Activated naive CD4-positive, alpha-beta T cell treated with anti-CD3 and anti-CD28 coated beads, Interleukin-2, amount 50 U/mL, for 24 hours (primary cell): ENCODE data around the gene DHRS2.

Experiments used
- H3K27ac Mint-ChIP-seq: one replicate; pipeline ENCODE4 v1.8.0; 2021; ENCODE audit warnings: mild to moderate bottlenecking, mixed read lengths
- H3K27me3 Mint-ChIP-seq: one replicate; pipeline ENCODE4 v1.8.0; 2021; ENCODE audit warnings: mixed read lengths
- H3K36me3 Mint-ChIP-seq: one replicate; pipeline ENCODE4 v1.8.0; 2021; ENCODE audit warnings: mixed read lengths
- H3K4me1 Mint-ChIP-seq: one replicate; pipeline ENCODE4 v1.8.0; 2021; ENCODE audit warnings: mixed read lengths
- H3K4me3 Mint-ChIP-seq: one replicate; pipeline ENCODE4 v1.8.0; 2021; ENCODE audit warnings: mild to moderate bottlenecking, mixed read lengths
- H3K9me3 Mint-ChIP-seq: one replicate; pipeline ENCODE4 v1.8.0; 2021; ENCODE audit warnings: mixed read lengths

Gene DHRS2

DNA sequence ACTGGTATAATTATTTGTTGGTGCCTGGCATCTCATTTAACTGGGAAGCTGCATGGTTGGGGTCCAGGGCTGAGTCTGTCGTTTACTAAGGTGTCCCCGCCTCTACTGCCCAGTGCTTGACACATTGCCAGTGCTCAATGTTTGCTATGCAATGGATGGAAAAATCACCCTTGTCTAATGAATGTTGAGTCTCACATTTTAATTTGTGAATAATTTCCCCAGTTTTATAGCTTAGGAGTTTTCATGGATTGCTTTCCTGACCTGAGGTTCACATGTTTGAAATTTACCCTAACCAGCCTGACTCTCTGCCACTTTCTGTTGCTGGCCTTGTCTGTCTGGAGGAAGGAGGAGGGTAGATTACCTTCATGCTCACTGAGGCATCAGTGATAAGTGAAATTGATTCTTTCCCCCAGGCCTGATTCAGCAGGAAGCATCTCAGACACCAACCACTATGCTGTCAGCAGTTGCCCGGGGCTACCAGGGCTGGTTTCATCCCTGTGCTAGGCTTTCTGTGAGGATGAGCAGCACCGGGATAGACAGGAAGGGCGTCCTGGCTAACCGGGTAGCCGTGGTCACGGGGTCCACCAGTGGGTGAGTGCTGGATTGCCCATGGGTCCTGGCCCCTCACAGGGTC, 2.4 kb downstream of the DHRS2 start:
- H3K9me3 Mint-ChIP-seq: no peaks in the 10 kb centered on the region
- H3K27me3 Mint-ChIP-seq: no peaks in the 10 kb centered on the region
- no peaks in the 10 kb centered on the region for H3K4me1 Mint-ChIP-seq
- H3K36me3 Mint-ChIP-seq: peaks cover 2% of the 10 kb centered on the region
- H3K27ac Mint-ChIP-seq: no peak overlapping the region
- H3K4me3 Mint-ChIP-seq: no peak overlapping the region

GRCh38 chr14:23639048-23639890, 3.1 kb downstream of the DHRS2 start:
- Mint-ChIP-seq H3K9me3 (no peaks in the 10 kb centered on the region), H3K36me3 (peaks cover 2% of the 10 kb centered on the region), H3K4me1 (no peaks in the 10 kb centered on the region), H3K27ac (no peak overlapping the region), H3K4me3 (no peak overlapping the region), H3K27me3 (no peaks in the 10 kb centered on the region)

DNA sequence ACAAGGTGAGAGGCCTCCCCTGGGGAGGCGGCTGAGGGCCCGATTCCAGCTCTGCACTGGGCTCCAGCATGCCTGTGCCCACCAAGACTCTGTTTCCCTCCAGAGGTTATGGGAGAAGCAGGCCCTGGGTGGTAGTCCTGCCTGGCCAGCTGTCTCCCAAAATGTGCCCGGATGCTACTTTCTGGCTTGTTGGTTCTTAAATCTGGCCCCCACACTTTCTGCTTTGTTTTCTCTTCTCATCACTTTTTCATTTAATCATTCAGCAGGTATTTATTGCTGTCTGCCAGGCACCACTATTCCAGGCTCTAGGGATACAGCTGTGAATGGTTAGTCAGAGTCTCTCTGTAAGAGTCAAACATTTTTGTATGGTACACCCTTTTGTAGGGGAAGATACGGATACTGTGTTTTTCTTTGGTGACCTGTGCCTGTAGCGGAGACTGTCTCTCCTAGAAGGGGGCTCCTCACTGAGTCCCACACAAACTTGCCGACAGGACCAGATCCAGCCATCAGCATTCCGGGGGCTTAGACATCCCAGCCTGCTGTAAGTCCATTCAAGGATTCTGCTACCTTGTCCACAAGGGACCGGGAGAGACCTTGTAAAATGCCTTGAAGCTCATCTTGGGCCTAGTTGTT, 3.8 kb downstream of the DHRS2 start:
- Mint-ChIP-seq H3K27me3 (no peaks in the 10 kb centered on the region), H3K27ac (no peak overlapping the region), H3K9me3 (no peaks in the 10 kb centered on the region), H3K4me3 (no peak overlapping the region), H3K36me3 (peaks cover 2% of the 10 kb centered on the region), H3K4me1 (no peaks in the 10 kb centered on the region)

DNA sequence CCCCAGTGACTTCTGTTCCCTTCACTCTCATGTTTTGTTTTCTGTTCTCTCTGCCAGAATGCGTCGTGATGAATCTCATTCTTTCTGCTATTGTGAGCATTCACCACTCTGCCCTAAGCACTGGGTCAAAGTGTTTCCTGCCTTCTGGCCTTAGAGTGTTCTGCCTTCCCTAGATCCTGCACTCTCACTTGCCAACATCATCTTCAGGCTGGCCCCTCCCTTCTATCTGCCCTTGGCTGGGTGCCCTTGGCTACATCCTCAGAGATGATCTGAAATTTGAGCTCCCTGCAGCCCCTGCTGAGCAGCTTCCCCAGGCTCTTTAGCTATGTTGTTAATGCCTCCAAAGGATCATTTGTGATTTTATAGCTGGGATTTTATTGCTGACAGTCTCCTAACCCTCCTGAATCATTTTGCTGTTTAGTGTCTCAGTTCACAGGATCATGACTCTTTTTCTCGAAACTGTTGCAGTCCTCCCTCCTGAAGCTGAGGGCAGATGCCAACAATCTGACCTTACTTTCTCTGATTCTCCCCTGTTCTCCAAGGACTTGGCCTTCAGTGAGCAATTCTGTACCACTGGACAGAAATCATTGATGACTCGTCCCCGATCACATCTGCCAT, 4.5 kb downstream of the DHRS2 start:
- Mint-ChIP-seq H3K27ac (no peak overlapping the region), H3K36me3 (peaks cover 2% of the 10 kb centered on the region), H3K27me3 (no peaks in the 10 kb centered on the region), H3K9me3 (no peaks in the 10 kb centered on the region), H3K4me1 (no peaks in the 10 kb centered on the region), H3K4me3 (no peak overlapping the region)

DNA sequence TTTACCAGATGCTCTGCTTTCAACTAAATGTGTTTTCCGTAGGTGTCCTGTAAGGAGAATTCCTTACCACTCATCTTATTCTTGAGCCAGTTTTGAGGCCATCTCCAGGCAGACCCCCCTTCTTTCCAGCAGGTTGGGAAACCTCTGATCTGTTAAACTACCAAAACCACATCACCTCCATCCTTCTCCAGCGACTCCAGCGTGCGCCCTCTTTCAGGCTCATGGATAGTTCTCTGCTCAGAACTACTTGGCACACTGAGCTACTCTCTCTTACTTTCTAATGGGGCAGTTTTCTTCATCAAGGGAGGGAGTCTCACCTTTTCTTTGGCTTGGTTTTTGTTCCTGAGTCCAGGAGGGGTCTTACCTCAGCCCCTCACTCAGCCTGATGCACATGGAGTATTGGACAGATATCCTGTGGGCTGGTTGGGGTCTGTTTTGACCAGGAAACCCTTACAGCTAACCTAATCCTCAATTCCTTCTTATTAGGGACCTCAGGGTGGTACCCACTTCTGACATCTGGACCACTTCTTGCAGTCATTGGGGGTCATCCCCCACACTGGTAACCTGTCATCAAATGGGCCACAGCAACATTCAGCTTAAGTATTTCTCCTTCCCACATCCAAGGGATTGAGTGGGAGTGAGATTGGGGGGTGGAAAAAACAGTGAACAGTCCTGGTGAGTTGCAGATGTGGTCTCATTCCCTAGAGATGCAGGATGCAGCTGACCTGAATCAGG, 5.2 kb downstream of the DHRS2 start:
- no peaks in the 10 kb centered on the region for H3K9me3 Mint-ChIP-seq
- H3K4me3 Mint-ChIP-seq: no peak overlapping the region
- peaks cover 2% of the 10 kb centered on the region for H3K36me3 Mint-ChIP-seq
- H3K4me1 Mint-ChIP-seq: no peaks in the 10 kb centered on the region
- no peak overlapping the region for H3K27ac Mint-ChIP-seq
- no peaks in the 10 kb centered on the region for H3K27me3 Mint-ChIP-seq

- Mint-ChIP-seq H3K36me3 (peaks cover under 1% of the 10 kb centered on the region), H3K9me3 (no peaks in the 10 kb centered on the region), H3K4me1 (no peaks in the 10 kb centered on the region), H3K27ac (no peak overlapping the region), H3K4me3 (no peak overlapping the region), H3K27me3 (no peaks in the 10 kb centered on the region)
Measured at GRCh38 chr14:23641915-23642588, 5.9 kb downstream of the DHRS2 start.

DNA sequence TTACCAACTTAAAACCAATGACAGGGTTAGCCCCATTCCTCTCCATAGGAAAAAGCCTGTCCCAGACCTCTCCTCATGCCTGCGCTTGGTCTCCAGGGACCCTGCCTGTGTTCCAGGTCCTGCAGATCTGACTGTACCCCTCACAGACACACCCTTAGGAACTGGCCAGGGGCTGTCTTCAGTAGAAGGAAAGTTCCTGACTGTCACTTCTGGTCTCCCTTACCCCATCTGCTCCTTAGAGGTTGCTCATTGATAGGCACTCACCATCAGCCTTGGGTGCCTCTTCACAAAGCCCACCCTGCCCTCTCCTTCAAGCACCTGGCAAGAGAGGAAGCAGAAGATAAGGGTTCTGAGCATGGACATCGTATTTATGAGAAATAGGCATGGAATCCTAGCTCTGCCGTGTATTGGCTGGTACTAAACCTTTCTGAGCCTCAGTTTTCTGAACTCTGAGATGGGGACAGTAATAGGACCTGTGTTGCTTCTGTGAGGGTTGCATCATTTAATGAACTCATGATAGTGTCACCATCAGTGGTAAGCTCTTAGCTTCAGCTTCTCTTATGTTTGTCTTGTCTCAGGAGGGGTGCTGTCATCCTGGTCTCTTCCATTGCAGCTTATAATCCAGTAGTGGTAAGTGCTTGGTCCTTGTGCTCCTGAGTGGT, 7.5 kb downstream of the DHRS2 start:
- Mint-ChIP-seq H3K36me3 (no peaks in the 10 kb centered on the region), H3K4me1 (no peaks in the 10 kb centered on the region), H3K27ac (no peak overlapping the region), H3K4me3 (no peak overlapping the region), H3K9me3 (no peaks in the 10 kb centered on the region), H3K27me3 (no peaks in the 10 kb centered on the region)

DNA sequence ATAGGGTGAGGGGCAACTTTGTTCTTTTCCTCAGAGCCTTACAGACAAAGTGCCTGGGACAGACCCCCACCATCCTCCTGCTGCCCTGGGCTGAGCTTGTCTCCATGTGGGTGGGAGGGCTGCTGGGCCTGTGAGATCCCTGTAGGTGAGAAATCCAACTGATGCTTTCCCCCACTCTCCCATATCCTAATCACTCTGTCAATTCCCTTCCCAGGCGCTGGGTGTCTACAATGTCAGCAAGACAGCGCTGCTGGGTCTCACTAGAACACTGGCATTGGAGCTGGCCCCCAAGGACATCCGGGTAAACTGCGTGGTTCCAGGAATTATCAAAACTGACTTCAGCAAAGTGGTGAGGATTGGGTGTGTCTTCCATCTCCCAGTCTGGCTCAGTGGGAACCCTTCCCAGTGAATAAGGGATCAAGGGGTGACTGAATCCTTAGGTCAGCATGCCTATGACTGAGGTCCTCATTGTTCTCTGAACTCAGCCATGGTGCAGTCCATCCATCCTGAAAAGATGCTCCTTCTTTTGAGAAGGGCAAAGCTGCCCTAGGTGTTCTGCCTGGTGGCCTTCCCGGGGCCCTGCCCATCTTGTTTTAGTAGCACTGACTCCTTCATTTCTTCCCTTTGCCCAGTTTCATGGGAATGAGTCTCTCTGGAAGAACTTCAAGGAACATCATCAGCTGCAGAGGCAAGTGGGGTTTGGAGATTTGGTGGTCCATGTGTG, 8.2 kb downstream of the DHRS2 start:
- H3K4me3 Mint-ChIP-seq: no peak overlapping the region
- H3K27me3 Mint-ChIP-seq: no peaks in the 10 kb centered on the region
- no peak overlapping the region for H3K27ac Mint-ChIP-seq
- H3K4me1 Mint-ChIP-seq: no peaks in the 10 kb centered on the region
- H3K9me3 Mint-ChIP-seq: no peaks in the 10 kb centered on the region
- H3K36me3 Mint-ChIP-seq: no peaks in the 10 kb centered on the region

GRCh38 chr14:23644919-23645336, 8.8 kb downstream of the DHRS2 start:
- Mint-ChIP-seq H3K4me3 (no peak overlapping the region), H3K9me3 (no peaks in the 10 kb centered on the region), H3K4me1 (no peaks in the 10 kb centered on the region)

GRCh38 chr14:23645504-23645811, 9.3 kb downstream of the DHRS2 start:
- Mint-ChIP-seq H3K4me3 (no peak overlapping the region), H3K9me3 (no peaks in the 10 kb centered on the region), H3K4me1 (no peaks in the 10 kb centered on the region), H3K27me3 (no peaks in the 10 kb centered on the region), H3K27ac (no peak overlapping the region), H3K36me3 (no peaks in the 10 kb centered on the region)

More at GRCh38 chr14:23644919-23645336, 8.8 kb downstream of the DHRS2 start:
- Mint-ChIP-seq H3K27me3 (no peaks in the 10 kb centered on the region), H3K27ac (no peak overlapping the region), H3K36me3 (no peaks in the 10 kb centered on the region)

DNA sequence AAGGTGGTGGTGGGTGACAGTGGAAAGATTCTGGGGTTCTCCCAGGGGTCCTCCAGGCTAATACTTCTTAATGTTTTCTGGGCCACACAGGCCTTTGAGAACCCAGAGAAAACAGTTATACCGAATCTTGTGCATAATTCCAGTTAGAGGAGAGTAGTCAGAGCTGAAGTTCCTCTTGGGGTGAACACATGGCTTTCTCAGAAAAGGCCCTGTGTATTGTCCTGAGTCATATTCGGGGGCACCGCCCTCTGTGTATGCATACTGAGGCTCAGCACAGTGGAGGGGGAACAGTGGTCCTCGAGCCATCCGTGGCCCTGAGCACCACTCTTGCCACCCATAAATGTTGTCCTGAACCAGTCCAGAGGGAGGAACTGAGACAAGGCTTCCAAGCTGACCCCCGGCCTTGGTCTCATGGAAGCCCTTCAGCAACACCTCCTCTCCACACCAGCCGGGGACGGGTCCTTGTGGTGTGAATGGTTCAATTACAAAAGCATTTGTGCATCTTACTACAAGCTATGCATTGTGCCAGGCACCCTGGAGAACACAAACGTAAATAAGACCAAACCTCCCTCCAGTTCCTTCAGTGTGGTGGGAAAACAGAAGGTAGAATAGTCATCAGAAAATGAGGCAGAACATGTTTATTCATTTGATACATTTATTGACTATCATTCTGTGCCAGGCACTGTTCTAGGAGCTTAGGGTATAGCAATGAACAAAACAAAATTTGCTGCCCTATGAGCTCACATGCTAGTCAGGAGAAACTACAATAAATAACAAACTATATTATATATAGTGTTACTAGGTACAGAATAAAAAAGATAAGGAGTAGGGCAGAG, 9.9 kb downstream of the DHRS2 start:
- H3K27me3 Mint-ChIP-seq: no peaks in the 10 kb centered on the region

DNA sequence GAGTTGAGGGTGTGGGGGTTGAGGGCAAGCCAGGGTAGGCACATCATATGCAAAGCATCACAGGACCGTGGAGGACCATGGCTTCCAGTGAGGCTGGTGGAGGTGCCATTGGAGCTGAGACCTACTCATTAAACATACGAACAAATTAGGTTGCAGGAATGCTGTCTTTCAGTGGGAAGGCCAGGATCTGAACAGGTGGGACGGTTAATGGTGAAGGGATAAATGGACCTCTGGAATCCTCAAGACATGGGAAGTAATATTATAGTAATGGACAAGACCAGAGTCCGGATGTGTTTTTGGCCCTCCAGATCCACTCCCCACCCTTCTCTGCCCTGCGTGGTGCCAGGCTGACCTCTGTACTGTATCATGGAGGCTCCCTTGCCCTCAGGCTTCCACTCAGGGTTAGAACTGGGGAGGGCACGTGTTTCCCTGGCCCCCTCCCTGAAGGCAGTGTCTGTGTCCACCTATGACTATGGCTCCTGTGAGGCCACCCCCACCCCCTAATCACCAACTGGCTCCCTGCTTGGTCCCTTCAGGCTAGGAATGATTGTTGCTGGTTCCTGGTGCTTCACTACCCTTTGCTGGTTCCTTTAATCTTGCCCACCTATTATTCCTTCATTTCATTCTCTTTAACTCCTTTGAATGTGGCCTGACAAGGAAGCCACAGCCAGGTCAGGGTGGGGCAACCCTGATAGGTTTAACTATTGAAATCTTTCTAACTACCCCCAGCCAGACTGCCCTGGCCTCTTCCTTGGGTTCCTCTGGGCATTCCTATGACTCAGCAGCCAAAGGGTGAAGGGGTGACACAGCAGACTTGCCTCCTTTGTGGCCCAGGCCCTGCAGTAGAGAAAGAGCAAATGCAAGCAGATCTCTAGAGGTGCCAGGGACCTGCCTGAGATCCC, 10.7 kb downstream of the DHRS2 start:
- Mint-ChIP-seq H3K27me3 (no peaks in the 10 kb centered on the region), H3K27ac (no peak overlapping the region), H3K36me3 (no peaks in the 10 kb centered on the region), H3K4me3 (no peak overlapping the region), H3K4me1 (no peaks in the 10 kb centered on the region), H3K9me3 (no peaks in the 10 kb centered on the region)

More for the DNA sequence above, 9.9 kb downstream of the DHRS2 start:
- Mint-ChIP-seq H3K4me3 (no peak overlapping the region), H3K9me3 (no peaks in the 10 kb centered on the region), H3K4me1 (no peaks in the 10 kb centered on the region), H3K27ac (no peak overlapping the region), H3K36me3 (no peaks in the 10 kb centered on the region)

DNA sequence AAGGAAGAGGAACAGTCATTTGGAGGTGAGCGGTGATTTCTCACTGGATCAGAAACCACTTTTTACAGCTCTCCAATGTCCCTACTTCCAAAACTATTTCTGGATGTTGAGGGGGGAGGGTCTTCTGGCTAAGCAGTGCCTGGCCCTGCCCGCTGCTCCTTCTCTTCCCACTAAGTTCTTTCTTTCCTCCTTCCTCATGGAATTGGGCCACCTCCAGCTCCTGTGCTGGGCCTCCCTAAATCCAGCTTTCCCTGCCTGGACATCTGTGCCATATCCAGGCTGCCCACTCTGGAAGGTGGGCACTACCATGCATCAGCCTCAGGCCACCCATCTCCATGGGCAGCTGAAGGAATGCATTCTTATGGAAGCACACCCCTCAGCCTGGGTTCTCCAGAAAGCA, 11.5 kb downstream of the DHRS2 start:
- no peak overlapping the region for H3K27ac Mint-ChIP-seq

More for the DNA sequence above, 11.5 kb downstream of the DHRS2 start:
- H3K36me3 Mint-ChIP-seq: no peaks in the 10 kb centered on the region
- H3K27me3 Mint-ChIP-seq: no peaks in the 10 kb centered on the region
- no peaks in the 10 kb centered on the region for H3K4me1 Mint-ChIP-seq
- no peaks in the 10 kb centered on the region for H3K9me3 Mint-ChIP-seq
- H3K4me3 Mint-ChIP-seq: no peak overlapping the region
